ENCODE results near the gene GNA12.

Gene GNA12

GRCh38 chr7:2809903-2810625, 34.0 kb downstream of the GNA12 start:
- no peak for DNase-seq
- in situ Hi-C loops (cut with HindIII; ENCODE audit: low pct_ligation_motif_present, low pct_unique_long_range_greater_than_20kb, low sequenced_read_pairs): no loop called here

GRCh38 chr7:2808891-2809665, 35.0 kb downstream of the GNA12 start:
- in situ Hi-C loops (cut with HindIII; ENCODE audit: low pct_ligation_motif_present, low pct_unique_long_range_greater_than_20kb, low sequenced_read_pairs): no loop called here
- no peak for DNase-seq

- no peak for DNase-seq
- in situ Hi-C loops (cut with HindIII; ENCODE audit: low pct_ligation_motif_present, low pct_unique_long_range_greater_than_20kb, low sequenced_read_pairs): no loop called here
Measured at GRCh38 chr7:2807845-2808772, 36.0 kb downstream of the GNA12 start.

- DNase-seq: no peak
- in situ Hi-C loops (cut with HindIII; ENCODE audit: low pct_ligation_motif_present, low pct_unique_long_range_greater_than_20kb, low sequenced_read_pairs): no loop called here
Measured at GRCh38 chr7:2807460-2807844, 36.7 kb downstream of the GNA12 start.

- in situ Hi-C loops (cut with HindIII; ENCODE audit: low pct_ligation_motif_present, low pct_unique_long_range_greater_than_20kb, low sequenced_read_pairs): no loop called here
- DNase-seq: no peak
Measured at GRCh38 chr7:2806571-2806970, 37.5 kb downstream of the GNA12 start.

GRCh38 chr7:2805213-2805944, 38.7 kb downstream of the GNA12 start:
- in situ Hi-C loops (cut with HindIII; ENCODE audit: low pct_ligation_motif_present, low pct_unique_long_range_greater_than_20kb, low sequenced_read_pairs): no loop called here
- no peak for DNase-seq

- DNase-seq: no peak
- in situ Hi-C loops (cut with HindIII; ENCODE audit: low pct_ligation_motif_present, low pct_unique_long_range_greater_than_20kb, low sequenced_read_pairs): no loop called here
Measured at GRCh38 chr7:2804227-2804763, 39.8 kb downstream of the GNA12 start.

- in situ Hi-C loops (cut with HindIII; ENCODE audit: low pct_ligation_motif_present, low pct_unique_long_range_greater_than_20kb, low sequenced_read_pairs): no loop called here
Measured at GRCh38 chr7:2803755-2804154, 40.4 kb downstream of the GNA12 start.

GRCh38 chr7:2803342-2803692, 40.8 kb downstream of the GNA12 start:
- no peak for DNase-seq
- in situ Hi-C loops (cut with HindIII; ENCODE audit: low pct_ligation_motif_present, low pct_unique_long_range_greater_than_20kb, low sequenced_read_pairs): no loop called here

More at GRCh38 chr7:2803755-2804154, 40.4 kb downstream of the GNA12 start:
- no peak for DNase-seq

GRCh38 chr7:2802504-2803341, 41.4 kb downstream of the GNA12 start:
- in situ Hi-C loops (cut with HindIII; ENCODE audit: low pct_ligation_motif_present, low pct_unique_long_range_greater_than_20kb, low sequenced_read_pairs): no loop called here
- DNase-seq: no peak

GRCh38 chr7:2802101-2802500, 42.0 kb downstream of the GNA12 start:
- DNase-seq: peak; percentile 53
- in situ Hi-C loops (cut with HindIII; ENCODE audit: low pct_ligation_motif_present, low pct_unique_long_range_greater_than_20kb, low sequenced_read_pairs): no loop called here

GRCh38 chr7:2800931-2801688, 43.0 kb downstream of the GNA12 start:
- DNase-seq: no peak
- in situ Hi-C loops (cut with HindIII; ENCODE audit: low pct_ligation_motif_present, low pct_unique_long_range_greater_than_20kb, low sequenced_read_pairs): no loop called here

GRCh38 chr7:2800220-2800930, 43.7 kb downstream of the GNA12 start:
- in situ Hi-C loops (cut with HindIII; ENCODE audit: low pct_ligation_motif_present, low pct_unique_long_range_greater_than_20kb, low sequenced_read_pairs): no loop called here
- no peak for DNase-seq

- in situ Hi-C loops (cut with HindIII; ENCODE audit: low pct_ligation_motif_present, low pct_unique_long_range_greater_than_20kb, low sequenced_read_pairs): no loop called here
- no peak for DNase-seq
Measured at GRCh38 chr7:2799253-2799652, 44.9 kb downstream of the GNA12 start.

GRCh38 chr7:2798669-2799068, 45.4 kb downstream of the GNA12 start:
- in situ Hi-C loops (cut with HindIII; ENCODE audit: low pct_ligation_motif_present, low pct_unique_long_range_greater_than_20kb, low sequenced_read_pairs): no loop called here
- DNase-seq: no peak
